Measurements from ENCODE around the gene GUCY2C. TPM values are rescaled to one million over a fixed set of nuclear protein-coding genes. Genes with fewer than 3 reads are reported as not detected.
A peak's percentile ranks its signal among the peaks of the same experiment; 100 is the strongest.

The GUCY2C gene
- total and polyA plus RNA-seq, 10 of the 15 experiments (the other 5 are each of a cell fraction or from before 2014, with no cell fraction given): 0.08 to 0.60 (median 0.17) TPM

GRCh38 chr12:14614704-14615121, 81.7 kb downstream of the GUCY2C start (continued):
- TF ChIP-seq, protein P1, sequence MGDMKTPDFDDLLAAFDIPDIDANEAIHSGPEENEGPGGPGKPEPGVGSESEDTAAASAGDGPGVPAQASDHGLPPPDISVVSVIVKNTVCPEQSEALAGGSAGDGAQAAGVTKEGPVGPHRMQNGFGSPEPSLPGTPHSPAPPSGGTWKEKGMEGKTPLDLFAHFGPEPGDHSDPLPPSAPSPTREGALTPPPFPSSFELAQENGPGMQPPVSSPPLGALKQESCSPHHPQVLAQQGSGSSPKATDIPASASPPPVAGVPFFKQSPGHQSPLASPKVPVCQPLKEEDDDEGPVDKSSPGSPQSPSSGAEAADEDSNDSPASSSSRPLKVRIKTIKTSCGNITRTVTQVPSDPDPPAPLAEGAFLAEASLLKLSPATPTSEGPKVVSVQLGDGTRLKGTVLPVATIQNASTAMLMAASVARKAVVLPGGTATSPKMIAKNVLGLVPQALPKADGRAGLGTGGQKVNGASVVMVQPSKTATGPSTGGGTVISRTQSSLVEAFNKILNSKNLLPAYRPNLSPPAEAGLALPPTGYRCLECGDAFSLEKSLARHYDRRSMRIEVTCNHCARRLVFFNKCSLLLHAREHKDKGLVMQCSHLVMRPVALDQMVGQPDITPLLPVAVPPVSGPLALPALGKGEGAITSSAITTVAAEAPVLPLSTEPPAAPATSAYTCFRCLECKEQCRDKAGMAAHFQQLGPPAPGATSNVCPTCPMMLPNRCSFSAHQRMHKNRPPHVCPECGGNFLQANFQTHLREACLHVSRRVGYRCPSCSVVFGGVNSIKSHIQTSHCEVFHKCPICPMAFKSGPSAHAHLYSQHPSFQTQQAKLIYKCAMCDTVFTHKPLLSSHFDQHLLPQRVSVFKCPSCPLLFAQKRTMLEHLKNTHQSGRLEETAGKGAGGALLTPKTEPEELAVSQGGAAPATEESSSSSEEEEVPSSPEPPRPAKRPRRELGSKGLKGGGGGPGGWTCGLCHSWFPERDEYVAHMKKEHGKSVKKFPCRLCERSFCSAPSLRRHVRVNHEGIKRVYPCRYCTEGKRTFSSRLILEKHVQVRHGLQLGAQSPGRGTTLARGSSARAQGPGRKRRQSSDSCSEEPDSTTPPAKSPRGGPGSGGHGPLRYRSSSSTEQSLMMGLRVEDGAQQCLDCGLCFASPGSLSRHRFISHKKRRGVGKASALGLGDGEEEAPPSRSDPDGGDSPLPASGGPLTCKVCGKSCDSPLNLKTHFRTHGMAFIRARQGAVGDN (IDR thresholded peaks at IDR 0.05): no peak
- TF ChIP-seq SMC3 (IDR thresholded peaks at IDR 0.05; ENCODE audit: borderline replicate concordance, low read length) (no peak), SREBF1 (IDR thresholded peaks at IDR 0.05; ENCODE audit: low read length) (no peak), ZZZ3 (IDR thresholded peaks at IDR 0.05; ENCODE audit: control insufficient read depth, insufficient read length, low read depth) (no peak), TCF12 (IDR thresholded peaks at IDR 0.05; ENCODE audit: low read depth, low read length) (no peak), NR2C2 (IDR thresholded peaks at IDR 0.05; ENCODE audit: borderline replicate concordance, control insufficient read depth, insufficient read length, low read depth) (no peak), CREM (IDR thresholded peaks at IDR 0.05; ENCODE audit: low read depth) (peak; percentile 82), FOXK2 (IDR thresholded peaks at IDR 0.05) (no peak), CTCF (IDR thresholded peaks at IDR 0.05 in 2 of 3, conservative IDR thresholded peaks at IDR 0.05 in 1 of 3; ENCODE audit: control insufficient read depth in 2 of 3, extremely low read depth in 1 of 3, insufficient read depth in 1 of 3, low read depth in 3 of 3, low read length in 3 of 3) (no peak), FOXM1 (IDR thresholded peaks at IDR 0.05; ENCODE audit: low read depth, low read length) (peak; percentile 80; the same call in 1 of the 2 replicates), SMAD5 (IDR thresholded peaks at IDR 0.05; ENCODE audit: low read depth) (no peak), ETV6 (conservative IDR thresholded peaks at IDR 0.05 in 1 of 2, IDR thresholded peaks at IDR 0.05 in 1 of 2; ENCODE audit: borderline replicate concordance in 1 of 2, low read depth in 1 of 2) (peak in 1 of 2 experiments; percentile 97; a peak in 2 of 4 replicates), SREBF2 (IDR thresholded peaks at IDR 0.05; ENCODE audit: low read length) (no peak), TCF7 (IDR thresholded peaks at IDR 0.05; ENCODE audit: borderline replicate concordance) (no peak), RUNX3 (IDR thresholded peaks at IDR 0.05; ENCODE audit: low read length) (peak; percentile 91), ZNF207 (IDR thresholded peaks at IDR 0.05; ENCODE audit: borderline replicate concordance) (no peak), RBBP5 (conservative IDR thresholded peaks at IDR 0.05) (no peak), NR2C1 (IDR thresholded peaks at IDR 0.05) (no peak), KAT2A (conservative IDR thresholded peaks at IDR 0.05; ENCODE audit: control insufficient read depth, low read depth, low read length) (no peak), ATF7 (IDR thresholded peaks at IDR 0.05; ENCODE audit: low read depth) (peak; percentile 78)
- TF ChIP-seq, protein P2, sequence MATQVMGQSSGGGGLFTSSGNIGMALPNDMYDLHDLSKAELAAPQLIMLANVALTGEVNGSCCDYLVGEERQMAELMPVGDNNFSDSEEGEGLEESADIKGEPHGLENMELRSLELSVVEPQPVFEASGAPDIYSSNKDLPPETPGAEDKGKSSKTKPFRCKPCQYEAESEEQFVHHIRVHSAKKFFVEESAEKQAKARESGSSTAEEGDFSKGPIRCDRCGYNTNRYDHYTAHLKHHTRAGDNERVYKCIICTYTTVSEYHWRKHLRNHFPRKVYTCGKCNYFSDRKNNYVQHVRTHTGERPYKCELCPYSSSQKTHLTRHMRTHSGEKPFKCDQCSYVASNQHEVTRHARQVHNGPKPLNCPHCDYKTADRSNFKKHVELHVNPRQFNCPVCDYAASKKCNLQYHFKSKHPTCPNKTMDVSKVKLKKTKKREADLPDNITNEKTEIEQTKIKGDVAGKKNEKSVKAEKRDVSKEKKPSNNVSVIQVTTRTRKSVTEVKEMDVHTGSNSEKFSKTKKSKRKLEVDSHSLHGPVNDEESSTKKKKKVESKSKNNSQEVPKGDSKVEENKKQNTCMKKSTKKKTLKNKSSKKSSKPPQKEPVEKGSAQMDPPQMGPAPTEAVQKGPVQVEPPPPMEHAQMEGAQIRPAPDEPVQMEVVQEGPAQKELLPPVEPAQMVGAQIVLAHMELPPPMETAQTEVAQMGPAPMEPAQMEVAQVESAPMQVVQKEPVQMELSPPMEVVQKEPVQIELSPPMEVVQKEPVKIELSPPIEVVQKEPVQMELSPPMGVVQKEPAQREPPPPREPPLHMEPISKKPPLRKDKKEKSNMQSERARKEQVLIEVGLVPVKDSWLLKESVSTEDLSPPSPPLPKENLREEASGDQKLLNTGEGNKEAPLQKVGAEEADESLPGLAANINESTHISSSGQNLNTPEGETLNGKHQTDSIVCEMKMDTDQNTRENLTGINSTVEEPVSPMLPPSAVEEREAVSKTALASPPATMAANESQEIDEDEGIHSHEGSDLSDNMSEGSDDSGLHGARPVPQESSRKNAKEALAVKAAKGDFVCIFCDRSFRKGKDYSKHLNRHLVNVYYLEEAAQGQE (IDR thresholded peaks at IDR 0.05; ENCODE audit: low read depth, low read length): no peak
- TF ChIP-seq, protein P3, sequence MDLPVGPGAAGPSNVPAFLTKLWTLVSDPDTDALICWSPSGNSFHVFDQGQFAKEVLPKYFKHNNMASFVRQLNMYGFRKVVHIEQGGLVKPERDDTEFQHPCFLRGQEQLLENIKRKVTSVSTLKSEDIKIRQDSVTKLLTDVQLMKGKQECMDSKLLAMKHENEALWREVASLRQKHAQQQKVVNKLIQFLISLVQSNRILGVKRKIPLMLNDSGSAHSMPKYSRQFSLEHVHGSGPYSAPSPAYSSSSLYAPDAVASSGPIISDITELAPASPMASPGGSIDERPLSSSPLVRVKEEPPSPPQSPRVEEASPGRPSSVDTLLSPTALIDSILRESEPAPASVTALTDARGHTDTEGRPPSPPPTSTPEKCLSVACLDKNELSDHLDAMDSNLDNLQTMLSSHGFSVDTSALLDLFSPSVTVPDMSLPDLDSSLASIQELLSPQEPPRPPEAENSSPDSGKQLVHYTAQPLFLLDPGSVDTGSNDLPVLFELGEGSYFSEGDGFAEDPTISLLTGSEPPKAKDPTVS (IDR thresholded peaks at IDR 0.05; ENCODE audit: low read depth, low read length): no peak

All from GM12878 (cell line).